ENCODE results near the gene ZNF808. TPM values are rescaled to one million over a fixed set of nuclear protein-coding genes. Genes with fewer than 3 reads are reported as not detected.
"Not testable (repeated sequence)": the region's sequence is repeated elsewhere in the genome, so short reads cannot be mapped to it uniquely, and the experiment has no call there.

The ZNF808 gene
- polyA plus RNA-seq, 1 of the 3 experiments (the other 2 are of a cell fraction), result 3.3 TPM

GRCh38 chr19:52500991-52501390 is 26.5 kb upstream of the ZNF808 start:
- H2AFZ ChIP-seq (ENCODE audit: low read depth); POLR2A ChIA-PET; H3K9me2 ChIP-seq; H3K27me3 ChIP-seq (ENCODE audit: insufficient read depth); H3K4me2 ChIP-seq; H3K4me3 ChIP-seq (ENCODE audit: low read depth in 2 of 2, low read length in 1 of 2); H3F3A ChIP-seq (replicated peaks; ENCODE audit: insufficient read depth); H3K4me1 ChIP-seq (ENCODE audit: control insufficient read depth in 1 of 2, insufficient read depth in 2 of 2, low read depth in 1 of 2, low read length in 1 of 2); CTCF ChIA-PET; DNase-seq; H3K9ac ChIP-seq; H3K9me3 ChIP-seq; H4K20me1 ChIP-seq (ENCODE audit: insufficient read depth); H3K27ac ChIP-seq (ENCODE audit: low read depth in 2 of 2, low read length in 1 of 2); H3K36me3 ChIP-seq (replicated peaks in 1 of 2; ENCODE audit: control insufficient read depth in 1 of 2, insufficient read depth in 2 of 2, low read length in 1 of 2); H3K79me2 ChIP-seq (ENCODE audit: insufficient read depth): not testable (repeated sequence)
- 75% methylated on average over 12 of the region's 12 CpGs for WGBS (ENCODE audit: low lambda C conversion rate)

DNA sequence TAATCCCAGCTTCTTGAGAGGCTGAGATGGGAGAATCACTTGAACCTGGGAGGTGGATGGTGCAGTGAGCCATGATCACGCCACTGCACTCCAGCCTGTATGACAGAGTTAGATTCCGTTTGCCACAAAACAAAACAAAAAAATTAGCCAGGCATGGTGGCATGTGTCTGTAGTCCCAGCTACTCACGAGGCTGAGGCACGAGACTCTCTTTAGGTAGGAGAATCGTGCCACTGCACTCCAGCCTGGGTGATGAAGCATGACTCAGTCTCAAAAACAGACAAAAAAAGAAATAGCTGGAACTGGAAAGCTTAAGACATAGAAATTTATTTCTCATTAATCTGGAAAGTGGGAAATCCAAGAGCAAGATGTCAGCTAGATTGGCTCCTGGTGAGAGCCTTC is 20.2 kb upstream of the ZNF808 start:
- Histone ChIP-seq H3K36me3 (replicated peaks in 1 of 2; ENCODE audit: control insufficient read depth in 1 of 2, insufficient read depth in 2 of 2, low read length in 1 of 2) (no peaks in the 10 kb centered on the region), H3K9ac (no peak overlapping the region), H3K9me3 (no peaks in the 10 kb centered on the region), H4K20me1 (ENCODE audit: insufficient read depth) (no peaks in the 10 kb centered on the region), H2AFZ (ENCODE audit: low read depth) (no peak overlapping the region), H3K4me1 (ENCODE audit: control insufficient read depth in 1 of 2, insufficient read depth in 2 of 2, low read depth in 1 of 2, low read length in 1 of 2) (no peaks in the 10 kb centered on the region), H3K9me2 (no peaks in the 10 kb centered on the region), H3K4me2 (no peak overlapping the region), H3K27ac (ENCODE audit: low read depth in 2 of 2, low read length in 1 of 2) (no peak overlapping the region), H3F3A (replicated peaks; ENCODE audit: insufficient read depth) (no peaks in the 10 kb centered on the region), H3K79me2 (ENCODE audit: insufficient read depth) (no peaks in the 10 kb centered on the region), H3K27me3 (ENCODE audit: insufficient read depth) (no peaks in the 10 kb centered on the region), H3K4me3 (ENCODE audit: low read depth in 2 of 2, low read length in 1 of 2) (no peak overlapping the region)
- ChIA-PET CTCF (no interaction called here), POLR2A (no interaction called here)
- TF ChIP-seq EZH2phosphoT487 (IDR thresholded peaks at IDR 0.05; ENCODE audit: borderline replicate concordance, low read depth), result no peak
- TF ChIP-seq CHD2 (IDR thresholded peaks at IDR 0.05; ENCODE audit: low read length, partially characterized antibody), result no peak
- no peak for TF ChIP-seq FOSL2 (IDR thresholded peaks at IDR 0.05; ENCODE audit: borderline replicate concordance, low read depth)
- TF ChIP-seq PBX3 (IDR thresholded peaks at IDR 0.05), result no peak
- TF ChIP-seq NFIC (IDR thresholded peaks at IDR 0.05; ENCODE audit: borderline replicate concordance), result no peak
- no peak for TF ChIP-seq GATA2 (CRISPR knock-in tag; IDR thresholded peaks at IDR 0.05)
- no peak for TF ChIP-seq USF1 (IDR thresholded peaks at IDR 0.05; ENCODE audit: borderline replicate concordance, low read depth)
- WGBS (ENCODE audit: low lambda C conversion rate), result 63% methylated on average over 5 of the region's 5 CpGs
- DNase-seq, result no peak

GRCh38 chr19:52516191-52516590 is 11.3 kb upstream of the ZNF808 start:
- no peak for DNase-seq
- H3K9ac ChIP-seq, result no peak overlapping the region
- no peaks in the 10 kb centered on the region for H3K4me1 ChIP-seq (ENCODE audit: control insufficient read depth in 1 of 2, insufficient read depth in 2 of 2, low read depth in 1 of 2, low read length in 1 of 2)
- ChIA-PET CTCF (no interaction called here), POLR2A (interaction anchor here (0.5 kb wide), 1 partner anchor 13 kb away, joined by 3 read pairs; no protein-coding TSS in a partner anchor)
- no peaks in the 10 kb centered on the region for H3K79me2 ChIP-seq (ENCODE audit: insufficient read depth)
- H2AFZ ChIP-seq (ENCODE audit: low read depth), result no peak overlapping the region
- no peaks in the 10 kb centered on the region for H4K20me1 ChIP-seq (ENCODE audit: insufficient read depth)
- H3K9me3 ChIP-seq, result no peaks in the 10 kb centered on the region
- no peak overlapping the region for H3K4me3 ChIP-seq (ENCODE audit: low read depth in 2 of 2, low read length in 1 of 2)
- no peak overlapping the region for H3K27ac ChIP-seq (ENCODE audit: low read depth in 2 of 2, low read length in 1 of 2)
- H3K27me3 ChIP-seq (ENCODE audit: insufficient read depth), result no peaks in the 10 kb centered on the region
- H3K4me2 ChIP-seq, result no peak overlapping the region
- H3K36me3 ChIP-seq (replicated peaks in 1 of 2; ENCODE audit: control insufficient read depth in 1 of 2, insufficient read depth in 2 of 2, low read length in 1 of 2), result no peaks in the 10 kb centered on the region
- no peaks in the 10 kb centered on the region for H3K9me2 ChIP-seq
- H3F3A ChIP-seq (replicated peaks; ENCODE audit: insufficient read depth), result no peaks in the 10 kb centered on the region
- WGBS (ENCODE audit: low lambda C conversion rate), result 21% methylated on average over 5 of the region's 5 CpGs
- TF ChIP-seq GATA2 (CRISPR knock-in tag; IDR thresholded peaks at IDR 0.05), result no peak
- no peak for TF ChIP-seq MEF2A (IDR thresholded peaks at IDR 0.05; ENCODE audit: borderline replicate concordance, low read depth)
- no peak for TF ChIP-seq YY1 (IDR thresholded peaks at IDR 0.05; ENCODE audit: low read depth)
- no peak for TF ChIP-seq FOXM1 (IDR thresholded peaks at IDR 0.05; ENCODE audit: low read depth)
- no peak for TF ChIP-seq PBX3 (IDR thresholded peaks at IDR 0.05)
- no peak for TF ChIP-seq FOSL2 (IDR thresholded peaks at IDR 0.05; ENCODE audit: borderline replicate concordance, low read depth)
- no peak for TF ChIP-seq POLR2AphosphoS5 (IDR thresholded peaks at IDR 0.05; ENCODE audit: low read depth, low read length)
- no peak for TF ChIP-seq SIN3A (IDR thresholded peaks at IDR 0.05; ENCODE audit: borderline replicate concordance, low read depth, low read length)
- TF ChIP-seq TCF12 (IDR thresholded peaks at IDR 0.05), result no peak
- TF ChIP-seq, protein P1, sequence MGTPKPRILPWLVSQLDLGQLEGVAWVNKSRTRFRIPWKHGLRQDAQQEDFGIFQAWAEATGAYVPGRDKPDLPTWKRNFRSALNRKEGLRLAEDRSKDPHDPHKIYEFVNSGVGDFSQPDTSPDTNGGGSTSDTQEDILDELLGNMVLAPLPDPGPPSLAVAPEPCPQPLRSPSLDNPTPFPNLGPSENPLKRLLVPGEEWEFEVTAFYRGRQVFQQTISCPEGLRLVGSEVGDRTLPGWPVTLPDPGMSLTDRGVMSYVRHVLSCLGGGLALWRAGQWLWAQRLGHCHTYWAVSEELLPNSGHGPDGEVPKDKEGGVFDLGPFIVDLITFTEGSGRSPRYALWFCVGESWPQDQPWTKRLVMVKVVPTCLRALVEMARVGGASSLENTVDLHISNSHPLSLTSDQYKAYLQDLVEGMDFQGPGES (IDR thresholded peaks at IDR 0.05; ENCODE audit: low read depth, low read length), result no peak
- TF ChIP-seq RCOR1 (IDR thresholded peaks at IDR 0.05; ENCODE audit: low read length), result no peak
- no peak for TF ChIP-seq GABPA (IDR thresholded peaks at IDR 0.05; ENCODE audit: low read depth)
- TF ChIP-seq TAF1 (IDR thresholded peaks at IDR 0.05; ENCODE audit: borderline replicate concordance, low read depth, low read length), result no peak
- TF ChIP-seq USF2 (IDR thresholded peaks at IDR 0.05; ENCODE audit: borderline replicate concordance, low read depth, low read length), result no peak
